CD4-positive, alpha-beta T cell (primary cell): ENCODE data around the gene ZNF681. TPM values are rescaled to one million over a fixed set of nuclear protein-coding genes. Genes with fewer than 3 reads are reported as not detected.

ENCODE experiments used
- total RNA-seq, 174 experiments: library from RNA in 2 of 174; stranded (reverse) in 2 of 174; gene quantifications; one replicate each; pipeline ENCODE4 v1.2.3 and lab custom pipeline; 2021 to 2026

ZNF681 gene
- total RNA-seq, 2 experiments from 2014 or later: 1.6 to 2.6 TPM

Other genes starting within 250 kb of the ZNF681 start
- gene ZNF675, start 71.7 kb downstream of the ZNF681 start, total RNA-seq: 10 to 100 TPM; 15.6 to 16.4 TPM
- gene ZNF726, start 156.0 kb upstream of the ZNF681 start, total RNA-seq: 1 to 10 TPM; 2.6 to 3.5 TPM